Measurements from ENCODE around the gene C17orf75.

The C17orf75 gene

DNA sequence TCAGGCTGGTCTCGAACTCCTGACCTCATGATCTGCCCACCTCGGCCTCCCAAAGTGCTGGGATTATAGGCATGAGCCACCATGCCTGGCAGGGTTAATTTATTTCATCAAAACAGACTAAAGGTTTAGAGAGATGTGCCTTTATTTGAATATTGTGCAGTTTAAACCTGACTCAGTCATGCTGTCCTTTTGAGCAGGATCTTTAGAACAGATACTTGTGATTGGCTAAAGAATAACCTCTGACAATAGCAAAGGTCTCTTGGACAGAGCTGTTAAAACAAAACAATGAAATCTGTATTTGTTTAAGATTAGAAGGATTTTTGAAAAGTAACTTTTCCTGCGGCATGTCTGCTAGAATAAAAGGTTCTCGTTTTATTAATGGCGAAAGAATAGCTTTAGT is 44.0 kb upstream of the C17orf75 start:
- DNase-seq (ENCODE audit: low read depth in 1 of 2, low spot score in 1 of 2) = no peak
- no peaks in the 10 kb centered on the region for H3K27me3 ChIP-seq (ENCODE audit: insufficient read depth, poor library complexity, severe bottlenecking)
- TF ChIP-seq POLR2AphosphoS5 (IDR thresholded peaks at IDR 0.05; ENCODE audit: low read depth) (no peak), CTCF (IDR thresholded peaks at IDR 0.05; ENCODE audit: insufficient read depth, low read length) (no peak), REST (IDR thresholded peaks at IDR 0.05; ENCODE audit: insufficient replicate concordance, low read depth) (no peak), SPI1 (IDR thresholded peaks at IDR 0.05; ENCODE audit: borderline replicate concordance, low read depth) (no peak), GABPA (IDR thresholded peaks at IDR 0.05; ENCODE audit: low read depth) (no peak)

GRCh38 chr17:32385121-32385520 is 43.1 kb upstream of the C17orf75 start:
- peak; percentile 14; the same call in 1 of the 2 replicates for TF ChIP-seq POLR2AphosphoS5 (IDR thresholded peaks at IDR 0.05; ENCODE audit: low read depth)
- TF ChIP-seq REST (IDR thresholded peaks at IDR 0.05; ENCODE audit: insufficient replicate concordance, low read depth) = no peak
- no peak for TF ChIP-seq CTCF (IDR thresholded peaks at IDR 0.05; ENCODE audit: insufficient read depth, low read length)
- no peak for TF ChIP-seq GABPA (IDR thresholded peaks at IDR 0.05; ENCODE audit: low read depth)
- peak; percentile 53; the same call in 1 of the 2 replicates for TF ChIP-seq SPI1 (IDR thresholded peaks at IDR 0.05; ENCODE audit: borderline replicate concordance, low read depth)
- no peak for DNase-seq (ENCODE audit: low read depth in 1 of 2, low spot score in 1 of 2)
- Histone ChIP-seq H3K27ac (replicated peaks) (no peak overlapping the region), H3K4me3 (replicated peaks; ENCODE audit: insufficient read depth, low read length) (no peak overlapping the region), H3K27me3 (ENCODE audit: insufficient read depth, poor library complexity, severe bottlenecking) (no peaks in the 10 kb centered on the region)

More for the DNA sequence above, 44.0 kb upstream of the C17orf75 start:
- H3K4me3 ChIP-seq (replicated peaks; ENCODE audit: insufficient read depth, low read length) = no peak overlapping the region
- no peak overlapping the region for H3K27ac ChIP-seq (replicated peaks)

DNA sequence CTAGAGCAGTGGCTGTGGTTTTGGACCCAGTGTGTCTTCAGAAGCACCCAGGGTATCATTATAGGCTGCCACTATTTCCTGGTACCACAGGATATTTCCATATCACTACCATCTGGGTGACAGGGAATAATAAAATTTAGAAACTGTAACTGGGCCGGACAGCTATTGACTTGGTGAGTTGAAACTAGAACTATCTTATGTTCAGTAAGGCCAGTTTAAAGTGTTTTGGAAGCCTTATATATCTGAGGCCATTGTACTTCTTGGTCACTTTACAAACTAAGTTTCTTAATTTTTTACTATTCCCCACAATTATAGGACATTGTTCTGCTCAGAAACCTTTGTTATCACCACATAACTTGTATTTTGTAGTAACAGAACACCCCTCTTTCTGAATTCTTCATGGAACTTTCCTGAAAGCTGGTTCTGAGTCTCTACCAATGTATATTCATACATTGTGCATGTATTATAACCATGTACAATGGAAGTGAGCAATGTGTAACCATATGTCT is 42.0 kb upstream of the C17orf75 start:
- Histone ChIP-seq H3K27ac (replicated peaks) (no peak overlapping the region; the same call in 1 of the 2 replicates), H3K27me3 (ENCODE audit: insufficient read depth, poor library complexity, severe bottlenecking) (no peaks in the 10 kb centered on the region), H3K4me3 (replicated peaks; ENCODE audit: insufficient read depth, low read length) (no peak overlapping the region)
- TF ChIP-seq POLR2AphosphoS5 (IDR thresholded peaks at IDR 0.05; ENCODE audit: low read depth) = no peak
- TF ChIP-seq REST (IDR thresholded peaks at IDR 0.05; ENCODE audit: insufficient replicate concordance, low read depth) = no peak
- TF ChIP-seq SPI1 (IDR thresholded peaks at IDR 0.05; ENCODE audit: borderline replicate concordance, low read depth) = no peak
- no peak for TF ChIP-seq CTCF (IDR thresholded peaks at IDR 0.05; ENCODE audit: insufficient read depth, low read length)
- TF ChIP-seq GABPA (IDR thresholded peaks at IDR 0.05; ENCODE audit: low read depth) = no peak
- no peak for DNase-seq (ENCODE audit: low read depth in 1 of 2, low spot score in 1 of 2)

All from HL-60 (cell line).